HS-5 (cell line): ENCODE measurements around the gene CAMTA2.
"Not testable (repeated sequence)": the region's sequence is repeated elsewhere in the genome, so short reads cannot be mapped to it uniquely, and the experiment has no call there.

ENCODE experiments used
- DNase-seq: peaks from one replicate; pipeline ENCODE4 v3.0.0-alpha.2; 2012; ENCODE audit warnings: low read depth

The CAMTA2 gene

GRCh38 chr17:4928881-4929280 is 58.6 kb downstream of the CAMTA2 start:
- no peak for DNase-seq

DNA sequence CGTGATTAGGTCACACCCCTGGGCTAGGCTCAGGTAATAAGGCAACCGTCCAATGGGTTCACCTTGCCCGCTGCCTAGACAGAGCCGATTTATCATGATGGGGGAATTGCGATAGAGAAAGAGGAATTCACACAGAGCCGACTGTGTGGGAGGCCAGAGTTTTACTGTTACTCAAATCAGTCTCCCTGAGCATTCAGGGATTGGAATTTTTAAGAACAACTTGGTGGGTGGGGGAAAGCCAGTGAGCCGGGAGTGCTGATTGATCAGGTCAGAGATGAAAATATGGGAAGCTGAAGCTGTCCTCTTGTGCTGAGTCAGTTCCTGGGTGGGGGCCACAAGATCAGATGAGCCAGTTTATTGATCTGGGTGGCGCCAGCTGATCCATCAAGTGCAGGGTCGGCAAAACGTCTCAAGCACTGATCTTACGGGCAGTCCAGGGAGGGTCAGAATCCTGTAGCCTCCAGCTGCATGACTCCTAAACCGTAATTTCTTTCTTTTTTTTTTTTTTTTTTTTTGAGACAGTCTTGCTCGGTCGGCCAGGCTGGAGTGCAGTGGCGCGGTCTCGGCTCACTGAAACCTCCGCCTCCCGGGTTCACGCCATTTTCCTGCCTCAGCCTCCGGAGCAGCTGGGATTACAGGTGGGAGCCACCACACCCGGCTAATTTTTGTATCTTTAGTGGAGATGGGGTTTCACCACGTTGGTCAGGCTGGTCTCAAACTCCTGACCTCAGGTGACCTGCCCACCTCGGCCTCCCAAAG is 60.7 kb downstream of the CAMTA2 start:
- DNase-seq: not testable (repeated sequence)

GRCh38 chr17:4921320-4921719 is 66.2 kb downstream of the CAMTA2 start:
- DNase-seq: no peak

GRCh38 chr17:4920351-4921048 is 67.0 kb downstream of the CAMTA2 start:
- DNase-seq: no peak

GRCh38 chr17:4919511-4920047 is 67.9 kb downstream of the CAMTA2 start:
- DNase-seq: no peak
